ENCODE data around the gene IDUA. TPM values are rescaled to one million over a fixed set of nuclear protein-coding genes. Genes with fewer than 3 reads are reported as not detected.

The IDUA gene
- total and polyA plus RNA-seq, 4 donors: 7.5 to 66.5 (median 21.6) TPM

DNA sequence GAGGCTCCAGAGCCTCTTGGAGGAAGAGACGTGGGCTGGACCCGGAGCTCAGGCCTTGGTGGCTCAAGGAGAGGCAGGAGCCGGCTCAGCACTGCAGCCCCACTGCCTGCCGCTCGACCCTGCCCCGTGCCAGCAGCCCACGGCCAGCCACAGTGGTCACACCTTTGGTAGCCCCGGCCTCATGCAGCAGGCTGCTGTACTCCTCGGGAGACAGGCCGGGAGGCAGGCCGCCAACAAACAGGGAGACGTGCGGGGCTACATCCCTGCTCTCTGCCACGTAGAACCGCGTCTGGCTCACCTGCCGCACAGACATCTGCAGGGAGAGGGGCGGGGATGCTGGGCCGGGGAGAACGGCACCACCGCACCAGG, 21.1 kb upstream of the IDUA start:
- WGBS, 2 donors: 95 to 96% methylated on average over 20 to 21 of the region's 21 CpGs
- Histone ChIP-seq H3K9me3 (ENCODE audit: control insufficient read depth in 4 of 4, insufficient read depth in 3 of 4, low read length in 3 of 4) (no peaks in the 10 kb centered on the region), H3K9ac (ENCODE audit: insufficient read depth in 1 of 2, low read length in 2 of 2) (no peak overlapping the region), H3K27me3 (ENCODE audit: control insufficient read depth in 3 of 3, insufficient read depth in 3 of 3, low read length in 2 of 3) (peaks cover 0 to 9% (median 0%) of the 10 kb centered on the region in 3 donors), H3K4me3 (no peak overlapping the region), H3K4me1 (ENCODE audit: control insufficient read depth in 5 of 5, insufficient read depth in 5 of 5, low read length in 5 of 5) (no peaks in the 10 kb centered on the region), H3K27ac (ENCODE audit: low read depth in 1 of 2, low read length in 1 of 2) (no peak overlapping the region), H3K36me3 (ENCODE audit: control insufficient read depth in 4 of 4, insufficient read depth in 4 of 4, low read length in 4 of 4) (peaks cover 0 to 57% (median 0%) of the 10 kb centered on the region in 4 donors)
- TF ChIP-seq CTCF (IDR thresholded peaks at IDR 0.05; ENCODE audit: control extremely low read depth, extremely low read depth): no peak
- DNase-seq: no peak
- no peak for ATAC-seq (ENCODE audit: insufficient read depth, low FRiP score)

DNA sequence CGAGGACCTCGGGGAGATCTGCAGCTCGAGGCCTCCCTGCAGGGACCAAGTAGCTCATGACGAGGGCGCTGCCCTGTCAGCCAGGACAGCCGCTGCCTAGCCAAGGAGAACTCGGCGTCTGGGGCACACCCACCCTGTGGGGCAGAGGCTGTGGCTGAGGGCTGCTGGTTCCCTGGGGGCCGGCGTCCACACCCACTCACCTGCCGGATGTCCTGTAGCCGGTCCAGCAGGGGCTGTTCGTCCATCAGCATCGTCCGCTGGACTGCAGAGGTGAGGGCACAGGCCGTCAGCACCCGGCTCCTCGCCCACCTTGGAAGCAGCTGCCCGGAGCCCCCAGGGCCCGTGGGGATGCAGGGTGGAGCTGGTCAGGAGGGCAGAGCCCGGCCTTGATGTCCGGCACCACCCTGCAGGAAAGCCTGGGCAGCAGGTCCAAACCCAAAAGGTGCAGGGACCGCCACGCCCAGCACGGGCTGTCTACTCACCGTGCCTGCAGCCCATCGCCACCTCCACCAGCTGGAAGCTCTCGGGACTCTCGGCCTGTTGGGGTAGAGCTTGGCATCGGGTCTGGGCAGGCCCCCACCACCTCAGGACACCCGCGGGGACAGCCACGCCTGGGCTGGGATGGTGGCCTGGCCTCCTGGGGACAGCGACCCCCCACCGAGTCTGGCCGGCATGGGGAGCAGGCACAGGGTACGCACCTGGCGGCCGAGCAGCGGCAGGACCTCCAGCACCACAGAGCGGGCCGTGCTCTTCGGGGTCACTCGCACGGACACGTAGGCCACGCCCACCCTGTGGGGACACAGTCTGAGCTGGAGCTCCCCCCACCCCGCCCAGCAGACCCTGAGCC, 20.4 kb upstream of the IDUA start:
- Histone ChIP-seq H3K27ac (ENCODE audit: low read depth in 1 of 2, low read length in 1 of 2) (no peak overlapping the region), H3K9me3 (ENCODE audit: control insufficient read depth in 4 of 4, insufficient read depth in 3 of 4, low read length in 3 of 4) (no peaks in the 10 kb centered on the region), H3K4me1 (ENCODE audit: control insufficient read depth in 5 of 5, insufficient read depth in 5 of 5, low read length in 5 of 5) (peaks cover 0 to 4% (median 0%) of the 10 kb centered on the region in 5 donors), H3K27me3 (ENCODE audit: control insufficient read depth in 3 of 3, insufficient read depth in 3 of 3, low read length in 2 of 3) (peaks cover 0 to 9% (median 0%) of the 10 kb centered on the region in 3 donors), H3K36me3 (ENCODE audit: control insufficient read depth in 4 of 4, insufficient read depth in 4 of 4, low read length in 4 of 4) (peaks cover 0 to 51% (median 0%) of the 10 kb centered on the region in 4 donors), H3K4me3 (no peak overlapping the region), H3K9ac (ENCODE audit: insufficient read depth in 1 of 2, low read length in 2 of 2) (no peak overlapping the region)
- DNase-seq: no peak
- no peak for ATAC-seq (ENCODE audit: insufficient read depth, low FRiP score)
- WGBS, 2 donors: 92 to 93% methylated on average over 45 to 48 of the region's 48 CpGs
- no peak for TF ChIP-seq CTCF (IDR thresholded peaks at IDR 0.05; ENCODE audit: control extremely low read depth, extremely low read depth)

GRCh38 chr4:967113-968104, 19.4 kb upstream of the IDUA start:
- ATAC-seq (ENCODE audit: insufficient read depth, low FRiP score): no peak
- Histone ChIP-seq H3K27ac (ENCODE audit: low read depth in 1 of 2, low read length in 1 of 2) (no peak overlapping the region), H3K4me3 (no peak overlapping the region), H3K36me3 (ENCODE audit: control insufficient read depth in 4 of 4, insufficient read depth in 4 of 4, low read length in 4 of 4) (peaks cover 0 to 41% (median 0%) of the 10 kb centered on the region in 4 donors), H3K27me3 (ENCODE audit: control insufficient read depth in 3 of 3, insufficient read depth in 3 of 3, low read length in 2 of 3) (peaks cover 0 to 9% (median 0%) of the 10 kb centered on the region in 3 donors), H3K4me1 (ENCODE audit: control insufficient read depth in 5 of 5, insufficient read depth in 5 of 5, low read length in 5 of 5) (peaks cover 2 to 13% (median 5%) of the 10 kb centered on the region in 5 donors), H3K9me3 (ENCODE audit: control insufficient read depth in 4 of 4, insufficient read depth in 3 of 4, low read length in 3 of 4) (no peaks in the 10 kb centered on the region), H3K9ac (ENCODE audit: insufficient read depth in 1 of 2, low read length in 2 of 2) (no peak overlapping the region)
- TF ChIP-seq CTCF (IDR thresholded peaks at IDR 0.05; ENCODE audit: control extremely low read depth, extremely low read depth): no peak
- 58 to 62% methylated on average over 65 to 76 of the region's 76 CpGs for WGBS, 2 donors
- DNase-seq: peak in 1 of 3 donors; percentile 15

Data from lung (tissue), 12 donors.